Placental pericyte (primary cell): ENCODE results near the gene SIGLEC15. TPM values are rescaled to one million over a fixed set of nuclear protein-coding genes. Genes with fewer than 3 reads are reported as not detected.

Experiments
- small RNA-seq: library from RNA; depleted of rRNA; stranded (forward); fragments of <200 nt; gene quantifications from one replicate; pipeline ENCODE3, GENCODE V24; 2012; ENCODE audit warnings: low replicate concordance
- total RNA-seq: library from RNA; depleted of rRNA; stranded (reverse); fragments of >200 nt; gene quantifications from 2 replicates; pipeline ENCODE4 v1.2.3, GENCODE V29; 2012

The SIGLEC15 gene
- total RNA-seq: 1.1 and 4.7 TPM in 2 replicates

DNA sequence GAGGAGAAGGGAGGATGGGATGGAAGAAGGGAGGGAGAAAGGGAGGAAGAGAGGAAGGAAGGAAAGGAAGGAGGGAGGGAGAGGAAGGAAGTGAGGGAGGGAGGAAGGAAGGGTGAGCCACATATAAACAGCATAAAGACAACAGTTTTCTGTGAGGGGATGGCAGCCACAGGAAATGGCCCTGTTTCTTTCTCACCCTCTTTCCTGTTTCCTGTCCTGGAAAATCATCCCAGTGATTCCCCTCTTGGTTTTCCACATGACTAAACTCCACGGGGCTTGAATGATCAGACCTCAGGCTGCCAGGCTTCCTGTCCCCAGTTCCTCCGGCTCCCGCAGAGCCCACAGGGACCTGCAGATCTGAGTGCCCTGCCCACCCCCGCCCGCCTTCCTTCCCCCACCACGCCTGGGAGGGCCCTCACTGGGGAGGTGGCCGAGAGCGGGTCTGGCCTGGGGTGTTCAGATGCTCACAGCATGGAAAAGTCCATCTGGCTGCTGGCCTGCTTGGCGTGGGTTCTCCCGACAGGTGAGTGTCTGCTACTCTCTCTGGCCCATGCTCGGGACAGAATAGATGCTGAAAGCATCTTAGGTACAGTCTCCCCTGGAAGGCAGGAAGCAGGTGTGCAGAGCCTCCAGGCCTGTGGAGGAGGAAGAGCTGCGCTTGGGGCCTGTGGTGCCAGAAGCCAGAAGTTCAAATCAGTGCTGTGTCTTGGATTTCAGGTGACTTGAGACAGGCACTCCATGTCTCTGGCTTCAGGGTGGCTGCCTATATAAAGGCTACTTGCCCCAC, at the start of gene SIGLEC15:
SIGLEC15 (plus strand) TSS at position 418 of the 787 bp plus-strand sequence; CDS start at position 472, 54 bp downstream.

Small RNAs within 50 kb of the gene (small RNA-seq; reads per million reads assigned to genes)
- not detected for gene AC087685.1

Other genes starting within 250 kb of the SIGLEC15 start
- not detected in 2 replicates for gene SLC14A2, start 210.2 kb upstream of the SIGLEC15 start, total RNA-seq
- gene SLC14A1, start 101.5 kb upstream of the SIGLEC15 start, total RNA-seq: 13.6 and 18.2 TPM in 2 replicates
- 54.5 and 81.5 TPM in 2 replicates for gene EPG5, start 141.7 kb downstream of the SIGLEC15 start, total RNA-seq
- 4.4 and 9.4 TPM in 2 replicates for gene PSTPIP2, start 246.6 kb downstream of the SIGLEC15 start, total RNA-seq